PC-9 (cell line): ENCODE data around the gene CUL1. TPM values are rescaled to one million over a fixed set of nuclear protein-coding genes. Genes with fewer than 3 reads are reported as not detected.
A peak's percentile ranks its signal among the peaks of the same experiment; 100 is the strongest.

Experiments used
- BruUV-seq: library from RNA; stranded (reverse); fragments of 400-500 nt; replicated peaks from 2 replicates; lab custom pipeline; 2021; lab: Mats Ljungman, UMichigan
- CTCF ChIA-PET: fragments of 300-600 bp; sonication (Branson Sonifier 250); formaldehyde crosslinking; loops from one replicate; lab custom pipeline; 2022; ENCODE audit warnings: antibody characterized with exemption; lab: Charles Lee
- POLR2A ChIA-PET: fragments of 300-600 bp; sonication (Branson Sonifier 250); formaldehyde crosslinking; loops from one replicate; lab custom pipeline; 2022; ENCODE audit warnings: antibody characterized with exemption; ENCODE audit not compliant: unreplicated experiment; lab: Charles Lee
- DNase-seq, 2 experiments: peaks; one replicate each; pipeline versions ENCODE4 v3.0.0 to v3.0.0-alpha.2; 2015 to 2022; ENCODE audit warnings: mixed read lengths in 1 of 2
- H2AFZ ChIP-seq: fragments of 200-600 bp; sonication (generic); 2 replicates; pipeline ENCODE4 v1.8.1; 2017; ENCODE audit warnings: antibody characterized with exemption
- H3F3A ChIP-seq: fragments of 200-600 bp; sonication (generic); 2 replicates; pipeline ENCODE4 v1.8.1; 2017; ENCODE audit warnings: antibody characterized with exemption, mild to moderate bottlenecking, low read depth; ENCODE audit not compliant: insufficient read depth
- H3K27ac ChIP-seq: fragments of 200-600 bp; sonication (generic); 2 replicates; pipeline ENCODE4 v1.6.1; 2016; ENCODE audit warnings: mixed run types
- H3K27me3 ChIP-seq: fragments of 200-600 bp; sonication (generic); 2 replicates; pipeline ENCODE4 v1.6.1; 2016; ENCODE audit warnings: low read depth, mixed run types; ENCODE audit not compliant: insufficient read depth
- H3K36me3 ChIP-seq: fragments of 200-600 bp; sonication (generic); 2 replicates; pipeline ENCODE4 v1.6.1; 2016; ENCODE audit warnings: low read depth, mixed run types
- H3K4me1 ChIP-seq: fragments of 200-600 bp; sonication (generic); replicated peaks from 2 replicates; pipeline ENCODE4 v1.6.1; 2016; ENCODE audit warnings: mixed run types; ENCODE audit not compliant: insufficient read depth
- H3K4me2 ChIP-seq: fragments of 200-600 bp; sonication (generic); 2 replicates; pipeline ENCODE4 v1.6.1; 2017; ENCODE audit warnings: mixed run types
- H3K4me3 ChIP-seq: fragments of 200-600 bp; sonication (generic); 2 replicates; pipeline ENCODE4 v1.6.1; 2016; ENCODE audit warnings: mixed run types
- H3K79me2 ChIP-seq: fragments of 200-600 bp; sonication (generic); 2 replicates; pipeline ENCODE4 v1.6.1; 2017; ENCODE audit warnings: low read depth, mixed run types
- H3K9me2 ChIP-seq: fragments of 200-600 bp; sonication (generic); 2 replicates; pipeline ENCODE4 v1.8.1; 2017; ENCODE audit warnings: mild to moderate bottlenecking; ENCODE audit not compliant: insufficient read depth
- H3K9me3 ChIP-seq: fragments of 200-600 bp; sonication (generic); 2 replicates; pipeline ENCODE4 v1.8.1; 2016; ENCODE audit warnings: low read depth; ENCODE audit not compliant: insufficient read depth
- H4K20me1 ChIP-seq: fragments of 200-600 bp; sonication (generic); 2 replicates; pipeline ENCODE4 v1.8.1; 2017; ENCODE audit not compliant: insufficient read depth
- CTCF ChIP-seq: fragments of 200-600 bp; sonication (generic); conservative IDR thresholded peaks from 2 replicates; pipeline ENCODE4 v1.6.1; 2017; ENCODE audit warnings: mixed run types, antibody characterized with exemption, mild to moderate bottlenecking, moderate library complexity
- EZH2 ChIP-seq: fragments of 200-600 bp; sonication (generic); IDR thresholded peaks from 2 replicates; pipeline ENCODE4 v1.8.0; 2017; ENCODE audit warnings: antibody characterized with exemption, low read depth
- intact Hi-C: fragments of 100-400 bp; cut with micrococcal nuclease; formaldehyde crosslinking; loops from one replicate; pipeline ENCODE4 v1.10.0; 2022; ENCODE audit not compliant: unreplicated experiment
- total RNA-seq: library from RNA; stranded (reverse); gene quantifications from 2 replicates; pipeline ENCODE4 v1.2.3, GENCODE V29; 2021

CUL1 gene
- total RNA-seq, 1 experiment from 2014 or later: 78.3 TPM

GRCh38 chr7:148791546-148791945 is 92.8 kb downstream of the CUL1 start:
- Histone ChIP-seq H3K9me3 (no peaks in the 10 kb centered on the region), H3K4me1 (no peaks in the 10 kb centered on the region), H3K4me3 (no peak overlapping the region), H3K4me2 (no peak overlapping the region), H2AFZ (no peak overlapping the region), H3F3A (no peaks in the 10 kb centered on the region; the same call in 1 of the 2 replicates), H3K79me2 (no peaks in the 10 kb centered on the region), H3K36me3 (peaks cover 60% of the 10 kb centered on the region), H3K27ac (no peak overlapping the region), H3K9me2 (no peaks in the 10 kb centered on the region), H4K20me1 (no peaks in the 10 kb centered on the region), H3K27me3 (no peaks in the 10 kb centered on the region)
- ChIA-PET CTCF (no interaction called here), POLR2A (no interaction called here)
- TF ChIP-seq EZH2 (no peak), CTCF (no peak)
- intact Hi-C loops: no loop called here
- BruUV-seq: no TSS peak
- DNase-seq: no peak

DNA sequence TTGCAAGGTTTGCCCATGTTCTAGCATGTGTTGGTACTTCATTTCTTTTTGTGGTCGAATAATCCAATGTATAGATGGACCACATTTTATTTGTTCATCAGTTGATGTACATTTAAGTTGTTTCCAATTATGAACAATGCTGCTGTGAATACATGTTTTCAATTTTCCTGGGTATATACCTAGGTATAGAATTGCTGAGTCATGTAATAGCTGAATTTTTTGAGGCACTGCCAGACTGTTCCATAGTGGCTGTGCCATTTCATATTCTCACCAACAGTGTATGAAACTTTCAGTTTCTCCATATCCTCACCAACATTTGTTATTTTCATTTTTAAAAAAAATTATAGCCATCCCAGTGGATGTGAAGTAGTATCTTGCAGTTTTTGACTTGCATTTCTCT is 94.9 kb downstream of the CUL1 start:
- Histone ChIP-seq H3F3A (no peaks in the 10 kb centered on the region; the same call in 1 of the 2 replicates), H4K20me1 (no peaks in the 10 kb centered on the region), H3K4me3 (no peak overlapping the region), H3K36me3 (peaks cover 68% of the 10 kb centered on the region), H2AFZ (no peak overlapping the region), H3K4me1 (no peaks in the 10 kb centered on the region), H3K27me3 (no peaks in the 10 kb centered on the region), H3K9me3 (no peaks in the 10 kb centered on the region), H3K4me2 (no peak overlapping the region), H3K9me2 (no peaks in the 10 kb centered on the region), H3K79me2 (no peaks in the 10 kb centered on the region), H3K27ac (peak overlapping the region; percentile 47)
- TF ChIP-seq EZH2 (no peak), CTCF (no peak)
- no TSS peak for BruUV-seq
- ChIA-PET POLR2A (no interaction called here), CTCF (no interaction called here)
- no peak for DNase-seq
- intact Hi-C loops: no loop called here

DNA sequence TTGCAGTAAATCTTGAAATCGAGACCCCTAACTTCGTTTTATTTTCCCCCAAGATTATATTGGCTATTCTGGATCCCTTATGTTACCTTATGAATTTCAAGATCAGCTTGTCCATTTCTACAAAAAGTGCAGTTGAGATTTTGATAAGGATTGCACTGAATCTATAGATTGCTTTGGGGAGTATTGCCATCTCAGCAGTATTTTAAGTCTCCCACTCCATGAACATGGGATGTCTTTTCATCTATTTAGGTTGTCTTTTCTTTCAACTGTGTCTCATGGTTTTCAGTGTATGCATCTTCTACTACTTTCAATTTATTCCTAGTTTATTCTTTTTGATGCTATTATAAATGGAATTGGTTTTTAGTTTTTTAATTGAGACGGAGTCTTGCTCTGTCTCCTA is 95.8 kb downstream of the CUL1 start:
- H3K4me3 ChIP-seq: no peak overlapping the region
- no peak overlapping the region for H3K4me2 ChIP-seq
- H3K27ac ChIP-seq: no peak overlapping the region
- H3K79me2 ChIP-seq: no peaks in the 10 kb centered on the region
- no TSS peak for BruUV-seq
- H3K36me3 ChIP-seq: peaks cover 60% of the 10 kb centered on the region
- ChIA-PET CTCF (no interaction called here), POLR2A (no interaction called here)
- no peaks in the 10 kb centered on the region for H3K9me2 ChIP-seq
- H3K9me3 ChIP-seq: no peaks in the 10 kb centered on the region
- H3K27me3 ChIP-seq: no peaks in the 10 kb centered on the region
- intact Hi-C loops: no loop called here
- no peak for DNase-seq
- H3F3A ChIP-seq: no peaks in the 10 kb centered on the region
- H2AFZ ChIP-seq: no peak overlapping the region
- H4K20me1 ChIP-seq: no peaks in the 10 kb centered on the region
- H3K4me1 ChIP-seq: no peaks in the 10 kb centered on the region
- TF ChIP-seq EZH2: no peak
- no peak for TF ChIP-seq CTCF
